Progenitor cell of endocrine pancreas (in vitro differentiated cells): ENCODE measurements around the gene RAI1. TPM values are rescaled to one million over a fixed set of nuclear protein-coding genes. Genes with fewer than 3 reads are reported as not detected.

Experiments used
- DNase-seq: peaks from one replicate; pipeline ENCODE4 v3.0.0; 2021; ENCODE audit warnings: low spot score; ENCODE audit not compliant: unreplicated experiment
- H3K27ac Mint-ChIP-seq: 2 replicates; pipeline ENCODE4 v1.8.0; 2021; ENCODE audit warnings: mild to moderate bottlenecking, moderate library complexity, mixed read lengths
- H3K27me3 Mint-ChIP-seq: 2 replicates; pipeline ENCODE4 v1.8.0; 2021; ENCODE audit warnings: mixed read lengths
- H3K36me3 Mint-ChIP-seq: 2 replicates; pipeline ENCODE4 v1.8.0; 2022; ENCODE audit warnings: mixed read lengths; ENCODE audit not compliant: insufficient read depth
- H3K4me1 Mint-ChIP-seq: 2 replicates; pipeline ENCODE4 v1.8.0; 2021; ENCODE audit warnings: low read depth, mixed read lengths
- H3K4me3 Mint-ChIP-seq: 2 replicates; pipeline ENCODE4 v1.8.0; 2021; ENCODE audit warnings: low read depth, mild to moderate bottlenecking, moderate library complexity, mixed read lengths
- H3K9me3 Mint-ChIP-seq: 2 replicates; pipeline ENCODE4 v1.8.0; 2021; ENCODE audit warnings: low read depth, mixed read lengths
- CTCF ChIP-seq: fragments of 200-600 bp; sonication (generic); IDR thresholded peaks from one replicate; pipeline ENCODE4 v1.5.0; 2021; ENCODE audit warnings: antibody characterized with exemption, mild to moderate bottlenecking; ENCODE audit not compliant: unreplicated experiment
- total RNA-seq: library from RNA; stranded (reverse); gene quantifications from 2 replicates; pipeline ENCODE4 v1.2.1, GENCODE V29; 2021

Gene RAI1
- total RNA-seq, 1 donor from 2014 or later: 75.0 TPM

DNA sequence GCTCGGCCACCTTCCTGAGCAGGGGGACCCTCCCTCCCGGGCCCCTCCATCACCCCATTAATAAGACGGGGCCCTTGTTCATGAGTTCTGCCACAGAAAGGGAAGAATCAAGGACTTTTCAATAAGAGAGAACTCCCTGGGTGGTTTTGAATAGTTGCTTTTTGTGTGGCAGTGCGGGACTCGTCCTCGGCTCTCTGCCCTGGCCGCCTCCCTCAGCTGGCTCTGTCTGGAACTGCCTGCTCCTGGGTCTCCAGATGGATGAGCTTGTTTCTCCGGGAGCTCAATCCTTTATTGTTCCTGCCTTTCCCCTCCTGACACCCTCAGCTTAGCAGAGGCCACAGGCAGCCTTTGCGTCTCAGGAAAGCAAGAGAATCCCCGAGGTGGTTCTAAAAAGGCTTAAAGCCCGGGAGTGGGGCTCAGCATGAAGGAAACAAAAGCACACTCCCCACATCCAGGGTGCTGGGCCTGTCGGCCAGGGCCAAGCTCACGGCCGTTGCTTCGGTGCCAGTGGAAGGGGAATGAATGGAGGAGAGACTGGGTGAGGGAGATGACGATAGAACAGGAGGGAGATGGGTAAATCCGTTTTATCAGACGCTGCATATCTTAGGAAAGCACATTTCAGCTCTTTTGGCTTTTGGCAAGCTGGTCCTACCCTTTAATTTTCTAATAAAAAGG is 60.2 kb downstream of the RAI1 start:
- Mint-ChIP-seq H3K27ac (peak overlapping the region; percentile 98), H3K4me3 (peak overlapping the region; percentile 17), H3K27me3 (no peaks in the 10 kb centered on the region), H3K36me3 (no peaks in the 10 kb centered on the region), H3K4me1 (peaks cover 46% of the 10 kb centered on the region), H3K9me3 (no peaks in the 10 kb centered on the region)
- DNase-seq: no peak
- TF ChIP-seq CTCF: peak; percentile 15

DNA sequence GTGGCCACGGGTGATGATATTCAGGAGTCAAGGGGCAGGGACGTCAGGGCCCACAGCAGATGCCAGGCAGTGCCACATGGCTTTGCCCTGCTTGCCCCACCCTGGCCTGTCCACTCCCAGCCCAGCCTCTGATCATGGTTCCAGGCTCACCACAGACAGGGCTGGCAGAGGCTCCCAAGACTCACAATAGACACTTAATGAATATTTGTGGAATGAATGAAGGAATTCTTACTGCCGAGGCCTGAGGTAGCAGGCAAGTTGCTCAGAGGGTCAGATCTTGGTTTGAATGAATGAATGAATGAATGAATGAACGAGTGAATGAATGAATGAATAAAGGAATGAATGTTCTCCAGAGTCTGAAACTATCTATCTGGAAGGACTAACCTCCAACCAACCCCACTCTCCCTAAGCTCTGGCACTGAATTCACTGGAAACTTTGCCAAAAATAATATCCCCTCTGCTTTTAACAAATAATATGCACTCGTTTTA is 60.9 kb downstream of the RAI1 start:
- peak overlapping the region; percentile 98 for H3K27ac Mint-ChIP-seq
- peaks cover 41% of the 10 kb centered on the region for H3K4me1 Mint-ChIP-seq
- H3K9me3 Mint-ChIP-seq: no peaks in the 10 kb centered on the region
- no peaks in the 10 kb centered on the region for H3K27me3 Mint-ChIP-seq
- H3K36me3 Mint-ChIP-seq: no peaks in the 10 kb centered on the region
- no peak for TF ChIP-seq CTCF
- no peak for DNase-seq
- H3K4me3 Mint-ChIP-seq: no peak overlapping the region

DNA sequence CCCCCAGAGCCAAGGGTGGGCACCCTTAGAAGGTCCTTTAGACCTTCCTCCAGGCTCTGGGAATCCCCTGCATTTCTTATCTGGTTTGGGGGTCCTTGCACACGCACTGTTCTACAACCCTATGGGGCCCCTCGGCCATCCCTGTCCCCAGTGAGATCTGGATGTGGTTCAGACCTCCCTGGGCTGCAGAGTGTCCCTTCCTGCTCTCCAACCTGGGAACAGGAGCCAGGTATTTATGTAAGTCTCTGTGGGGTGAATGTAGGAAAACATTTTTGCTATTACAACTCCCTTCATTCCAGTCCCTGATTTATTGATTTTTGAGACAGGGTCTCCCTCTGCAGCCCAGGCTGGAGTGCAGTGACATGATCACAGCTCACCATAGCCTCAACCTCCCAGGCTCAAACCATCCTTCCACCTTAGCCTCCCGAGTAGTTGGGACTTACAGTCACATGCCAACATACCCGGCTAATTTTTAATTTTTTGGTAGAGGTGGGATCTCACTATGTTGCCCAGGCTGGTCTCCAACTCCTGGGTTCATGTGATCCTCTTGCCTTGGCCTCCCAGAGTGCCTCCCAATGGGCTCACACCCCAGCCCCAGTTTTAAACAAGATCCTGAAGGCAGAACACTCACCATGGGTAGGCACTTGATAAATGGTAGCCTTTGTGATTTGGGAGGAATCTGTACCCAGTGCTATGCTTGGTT is 61.6 kb downstream of the RAI1 start:
- no peak for DNase-seq
- Mint-ChIP-seq H3K4me1 (peaks cover 39% of the 10 kb centered on the region), H3K27ac (no peak overlapping the region), H3K36me3 (no peaks in the 10 kb centered on the region), H3K4me3 (no peak overlapping the region), H3K27me3 (no peaks in the 10 kb centered on the region), H3K9me3 (no peaks in the 10 kb centered on the region)
- TF ChIP-seq CTCF: no peak

GRCh38 chr17:17743391-17744112 is 62.3 kb downstream of the RAI1 start:
- DNase-seq: no peak
- Mint-ChIP-seq H3K36me3 (no peaks in the 10 kb centered on the region), H3K9me3 (no peaks in the 10 kb centered on the region), H3K27ac (no peak overlapping the region), H3K27me3 (no peaks in the 10 kb centered on the region), H3K4me1 (peaks cover 37% of the 10 kb centered on the region), H3K4me3 (no peak overlapping the region)
- TF ChIP-seq CTCF: no peak

DNA sequence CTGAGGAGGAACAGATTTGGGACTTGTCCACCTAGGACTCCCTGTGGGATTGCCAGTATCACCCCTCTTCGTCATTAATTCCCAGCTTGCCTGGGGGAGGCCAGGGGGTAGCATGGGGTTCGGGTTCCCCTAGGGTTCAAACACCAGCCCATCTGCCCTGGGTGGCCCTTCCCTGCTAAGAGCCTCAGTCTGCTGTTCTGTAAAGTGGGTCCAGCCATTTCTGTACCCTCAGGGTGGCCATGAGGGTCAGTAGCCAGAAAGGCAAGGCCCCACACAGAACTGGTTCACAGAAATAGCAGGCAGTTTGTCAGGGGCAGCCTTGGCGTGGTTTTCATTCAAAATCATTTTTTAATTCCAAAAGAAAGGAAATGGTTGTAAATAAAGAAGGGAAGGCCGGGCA is 62.9 kb downstream of the RAI1 start:
- Mint-ChIP-seq H3K36me3 (no peaks in the 10 kb centered on the region), H3K9me3 (no peaks in the 10 kb centered on the region), H3K27me3 (no peaks in the 10 kb centered on the region), H3K4me1 (peaks cover 31% of the 10 kb centered on the region), H3K4me3 (no peak overlapping the region), H3K27ac (no peak overlapping the region)
- TF ChIP-seq CTCF: no peak
- no peak for DNase-seq
